BLaER1 treated with 17β-estradiol and CSF1 and Interleukin-3, amounts not matched to agents 10 nM and 100 nM (cell line): ENCODE measurements around the gene ZBTB21.

Experiments used
- H3K27ac ChIP-seq, 11 experiments: shearing (Covaris generic); formaldehyde crosslinking; 2 replicates each; pipeline ENCODE4 v1.8.1; 2022
- H3K27me3 ChIP-seq, 11 experiments: shearing (Covaris generic); formaldehyde crosslinking; 2 replicates each; pipeline ENCODE4 v1.8.1; 2022
- H3K36me3 ChIP-seq, 11 experiments: shearing (Covaris generic); formaldehyde crosslinking; 2 replicates each; pipeline ENCODE4 v1.8.1; 2022
- H3K4me1 ChIP-seq, 10 experiments: shearing (Covaris generic); formaldehyde crosslinking; 2 replicates each; pipeline ENCODE4 v1.8.1; 2022
- H3K4me2 ChIP-seq, 11 experiments: shearing (Covaris generic); formaldehyde crosslinking; 2 replicates each; pipeline ENCODE4 v1.8.1; 2022
- H3K4me3 ChIP-seq, 10 experiments: shearing (Covaris generic); formaldehyde crosslinking; 2 replicates each; pipeline ENCODE4 v1.8.1; 2022
- H3K9ac ChIP-seq, 11 experiments: shearing (Covaris generic); formaldehyde crosslinking; 2 replicates each; pipeline ENCODE4 v1.8.1; 2022
- H3K9me3 ChIP-seq, 11 experiments: shearing (Covaris generic); formaldehyde crosslinking; replicated peaks in 1 of 11; 2 replicates each; pipeline ENCODE4 v1.8.1; 2022
- H4K20me1 ChIP-seq, 11 experiments: shearing (Covaris generic); formaldehyde crosslinking; 2 replicates each; pipeline ENCODE4 v1.8.1; 2022
- Cebpa-rat ChIP-seq, 11 experiments: shearing (Covaris generic); IDR thresholded peaks; 2 replicates each; pipeline ENCODE4 v1.8.1; 2022

The ZBTB21 gene

GRCh38 chr21:42007356-42007940, 2.7 kb downstream of the ZBTB21 start:
- Histone ChIP-seq H3K27ac (no peak overlapping the region), H3K27me3 (peaks cover 19 to 40% (median 29%) of the 10 kb centered on the region in 11 experiments), H3K4me1 (peaks cover 17 to 41% (median 23%) of the 10 kb centered on the region in 10 experiments; a peak in 19 of 20 replicates), H3K9ac (no peak overlapping the region), H4K20me1 (peaks cover 0 to 41% (median 0%) of the 10 kb centered on the region in 11 experiments; a peak in 3 of 22 replicates), H3K36me3 (peaks cover 0 to 3% (median 0%) of the 10 kb centered on the region in 11 experiments; a peak in 2 of 22 replicates), H3K9me3 (no peaks in the 10 kb centered on the region), H3K4me3 (no peak overlapping the region), H3K4me2 (peak overlapping the region in 2 of 11 experiments; percentile 19 to 96; a peak in 3 of 22 replicates)
- no peak for TF ChIP-seq Cebpa-rat (IDR thresholded peaks at IDR 0.05)

GRCh38 chr21:42006765-42007164, 3.4 kb downstream of the ZBTB21 start:
- Histone ChIP-seq H4K20me1 (peaks cover 0 to 40% (median 0%) of the 10 kb centered on the region in 11 experiments; a peak in 3 of 22 replicates), H3K36me3 (peaks cover 1 to 8% (median 4%) of the 10 kb centered on the region in 11 experiments; a peak in 17 of 22 replicates), H3K27me3 (peaks cover 12 to 34% (median 22%) of the 10 kb centered on the region in 11 experiments), H3K9ac (no peak overlapping the region), H3K4me3 (no peak overlapping the region), H3K27ac (no peak overlapping the region), H3K9me3 (no peaks in the 10 kb centered on the region), H3K4me1 (peaks cover 17 to 42% (median 25%) of the 10 kb centered on the region in 10 experiments; a peak in 19 of 20 replicates), H3K4me2 (no peak overlapping the region)
- no peak for TF ChIP-seq Cebpa-rat (IDR thresholded peaks at IDR 0.05)

- Histone ChIP-seq H3K36me3 (peaks cover 8 to 30% (median 17%) of the 10 kb centered on the region in 11 experiments; a peak in 19 of 22 replicates), H3K4me2 (no peak overlapping the region), H3K27me3 (peaks cover 0 to 19% (median 8%) of the 10 kb centered on the region in 11 experiments; a peak in 12 of 22 replicates), H3K9me3 (no peaks in the 10 kb centered on the region), H3K4me3 (no peak overlapping the region), H3K9ac (no peak overlapping the region), H4K20me1 (peaks cover 0 to 33% (median 0%) of the 10 kb centered on the region in 11 experiments; a peak in 3 of 22 replicates), H3K4me1 (peaks cover 16 to 31% (median 20%) of the 10 kb centered on the region in 10 experiments; a peak in 19 of 20 replicates), H3K27ac (no peak overlapping the region)
- TF ChIP-seq Cebpa-rat (IDR thresholded peaks at IDR 0.05), result no peak
Measured at GRCh38 chr21:42004406-42005199, 5.6 kb downstream of the ZBTB21 start.

GRCh38 chr21:42003051-42003461, 7.1 kb downstream of the ZBTB21 start:
- no peak overlapping the region for H3K4me3 ChIP-seq
- peak overlapping the region; percentile 1 to 75 (median 34); a peak in 19 of 22 replicates for H3K4me2 ChIP-seq
- peaks cover 10 to 33% (median 18%) of the 10 kb centered on the region in 11 experiments; a peak in 19 of 22 replicates for H3K36me3 ChIP-seq
- H3K4me1 ChIP-seq, result peaks cover 9 to 21% (median 14%) of the 10 kb centered on the region in 10 experiments; a peak in 19 of 20 replicates
- peaks cover 0 to 5% (median 0%) of the 10 kb centered on the region in 11 experiments; a peak in 1 of 22 replicates for H3K27me3 ChIP-seq
- no peak for TF ChIP-seq Cebpa-rat (IDR thresholded peaks at IDR 0.05)
- H3K9ac ChIP-seq, result no peak overlapping the region
- H3K27ac ChIP-seq, result no peak overlapping the region
- H3K9me3 ChIP-seq, result peaks cover 0 to 5% (median under 1%) of the 10 kb centered on the region in 11 experiments; a peak in 5 of 22 replicates
- H4K20me1 ChIP-seq, result peaks cover 0 to 22% (median 0%) of the 10 kb centered on the region in 11 experiments; a peak in 2 of 22 replicates

GRCh38 chr21:42002421-42002958, 7.7 kb downstream of the ZBTB21 start:
- TF ChIP-seq Cebpa-rat (IDR thresholded peaks at IDR 0.05), result no peak
- Histone ChIP-seq H3K36me3 (peaks cover 11 to 38% (median 22%) of the 10 kb centered on the region in 11 experiments; a peak in 20 of 22 replicates), H4K20me1 (peaks cover 0 to 16% (median 0%) of the 10 kb centered on the region in 11 experiments; a peak in 2 of 22 replicates), H3K4me2 (peak overlapping the region in 9 of 11 experiments; percentile 23 to 75 (median 40); a peak in 17 of 22 replicates), H3K27me3 (no peaks in the 10 kb centered on the region), H3K4me3 (no peak overlapping the region), H3K27ac (no peak overlapping the region), H3K4me1 (peaks cover 9 to 18% (median 13%) of the 10 kb centered on the region in 10 experiments; a peak in 19 of 20 replicates), H3K9me3 (peaks cover 0 to 10% (median 6%) of the 10 kb centered on the region in 11 experiments; a peak in 12 of 22 replicates), H3K9ac (no peak overlapping the region)

- H3K4me2 ChIP-seq, result no peak overlapping the region
- H4K20me1 ChIP-seq, result peaks cover 0 to 15% (median 0%) of the 10 kb centered on the region in 11 experiments; a peak in 1 of 22 replicates
- H3K9me3 ChIP-seq, result peaks cover 6 to 17% (median 13%) of the 10 kb centered on the region in 11 experiments
- no peaks in the 10 kb centered on the region for H3K27me3 ChIP-seq
- H3K27ac ChIP-seq, result no peak overlapping the region
- peaks cover 17 to 45% (median 27%) of the 10 kb centered on the region in 11 experiments for H3K36me3 ChIP-seq
- H3K9ac ChIP-seq, result no peak overlapping the region
- no peak overlapping the region for H3K4me3 ChIP-seq
- peaks cover 9 to 16% (median 12%) of the 10 kb centered on the region in 10 experiments; a peak in 19 of 20 replicates for H3K4me1 ChIP-seq
- no peak for TF ChIP-seq Cebpa-rat (IDR thresholded peaks at IDR 0.05)
Measured at GRCh38 chr21:42001781-42002180, 8.4 kb downstream of the ZBTB21 start.

GRCh38 chr21:42000908-42001307, 9.3 kb downstream of the ZBTB21 start:
- H3K4me3 ChIP-seq, result no peak overlapping the region
- H3K9ac ChIP-seq, result no peak overlapping the region
- no peak for TF ChIP-seq Cebpa-rat (IDR thresholded peaks at IDR 0.05)
- H3K27me3 ChIP-seq, result no peaks in the 10 kb centered on the region
- no peak overlapping the region for H3K4me2 ChIP-seq
- H3K27ac ChIP-seq, result no peak overlapping the region
- peaks cover 0 to 12% (median 0%) of the 10 kb centered on the region in 11 experiments; a peak in 1 of 22 replicates for H4K20me1 ChIP-seq
- peaks cover 14 to 26% (median 22%) of the 10 kb centered on the region in 11 experiments for H3K9me3 ChIP-seq
- H3K36me3 ChIP-seq, result peaks cover 26 to 54% (median 36%) of the 10 kb centered on the region in 11 experiments
- peaks cover 9 to 16% (median 12%) of the 10 kb centered on the region in 10 experiments; a peak in 19 of 20 replicates for H3K4me1 ChIP-seq

GRCh38 chr21:41997657-41998056, 12.5 kb downstream of the ZBTB21 start:
- Histone ChIP-seq H3K27me3 (no peaks in the 10 kb centered on the region), H3K27ac (no peak overlapping the region), H3K9me3 (peaks cover 26 to 41% (median 38%) of the 10 kb centered on the region in 11 experiments), H3K4me3 (no peak overlapping the region), H3K4me2 (no peak overlapping the region), H3K4me1 (peaks cover under 1 to 5% (median 4%) of the 10 kb centered on the region in 10 experiments; a peak in 18 of 20 replicates), H4K20me1 (no peaks in the 10 kb centered on the region), H3K9ac (no peak overlapping the region), H3K36me3 (peaks cover 53 to 86% (median 69%) of the 10 kb centered on the region in 11 experiments)
- TF ChIP-seq Cebpa-rat (IDR thresholded peaks at IDR 0.05), result no peak
